T-helper 1 cell treated with Interleukin-12 subunit alpha and Interleukin-12 subunit beta and Interleukin-4 antibody, amounts not matched to agents 30 μg/mL and 1 μg/mL, for 36 hours (primary cell): ENCODE results near the gene RWDD2A.

Experiments
- H3K27ac Mint-ChIP-seq: one replicate; pipeline ENCODE4 v1.8.0; 2021; ENCODE audit warnings: mild to moderate bottlenecking, mixed read lengths
- H3K27me3 Mint-ChIP-seq: one replicate; pipeline ENCODE4 v1.8.0; 2021; ENCODE audit warnings: low read depth, mixed read lengths
- H3K36me3 Mint-ChIP-seq: one replicate; pipeline ENCODE4 v1.8.0; 2021; ENCODE audit warnings: low read depth, mixed read lengths
- H3K4me1 Mint-ChIP-seq: one replicate; pipeline ENCODE4 v1.8.0; 2021; ENCODE audit warnings: low read depth, mixed read lengths
- H3K4me3 Mint-ChIP-seq: one replicate; pipeline ENCODE4 v1.8.0; 2021; ENCODE audit warnings: mild to moderate bottlenecking, moderate library complexity, mixed read lengths
- H3K9me3 Mint-ChIP-seq: one replicate; pipeline ENCODE4 v1.8.0; 2021; ENCODE audit warnings: mixed read lengths

RWDD2A gene

GRCh38 chr6:83221276-83221675 lies 28.1 kb downstream of the RWDD2A start:
- Mint-ChIP-seq H3K27ac (no peak overlapping the region), H3K9me3 (no peaks in the 10 kb centered on the region), H3K36me3 (no peaks in the 10 kb centered on the region), H3K4me1 (no peaks in the 10 kb centered on the region), H3K27me3 (peaks cover 8% of the 10 kb centered on the region), H3K4me3 (no peak overlapping the region)

DNA sequence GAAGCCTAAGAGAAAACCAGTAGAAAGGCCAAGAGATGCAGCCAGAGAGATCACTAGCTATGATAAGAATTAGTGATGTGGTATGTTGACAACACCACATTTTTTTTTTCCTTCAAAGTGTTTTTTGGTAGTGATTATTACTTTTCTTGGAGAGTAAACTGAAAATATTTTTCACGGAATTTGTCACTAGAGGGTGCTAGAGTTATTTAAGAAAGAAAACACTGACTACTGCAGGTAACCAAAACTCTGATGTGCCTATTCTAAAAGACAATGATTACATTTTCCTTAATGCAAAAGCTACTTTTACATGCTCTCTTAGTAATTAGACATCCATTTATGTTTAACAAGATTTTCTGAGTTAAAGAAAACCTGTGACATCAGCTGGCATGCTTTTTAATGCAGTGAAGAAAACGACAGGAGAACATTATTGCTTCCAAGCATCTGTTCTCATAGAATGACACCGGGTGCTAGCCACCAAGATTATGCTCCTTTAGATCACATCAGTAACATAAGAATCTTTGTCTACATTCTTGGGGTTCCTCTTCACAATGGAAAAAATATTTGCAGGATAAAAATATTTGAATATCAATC lies 28.8 kb downstream of the RWDD2A start:
- H3K36me3 Mint-ChIP-seq, result no peaks in the 10 kb centered on the region
- no peak overlapping the region for H3K4me3 Mint-ChIP-seq
- no peaks in the 10 kb centered on the region for H3K4me1 Mint-ChIP-seq
- no peaks in the 10 kb centered on the region for H3K9me3 Mint-ChIP-seq
- no peak overlapping the region for H3K27ac Mint-ChIP-seq
- peaks cover 8% of the 10 kb centered on the region for H3K27me3 Mint-ChIP-seq

- Mint-ChIP-seq H3K27ac (no peak overlapping the region), H3K9me3 (no peaks in the 10 kb centered on the region), H3K4me3 (no peak overlapping the region), H3K36me3 (no peaks in the 10 kb centered on the region), H3K4me1 (no peaks in the 10 kb centered on the region), H3K27me3 (no peaks in the 10 kb centered on the region)
These were observed 33.4 kb downstream of the RWDD2A start for GRCh38 chr6:83226517-83226916.

DNA sequence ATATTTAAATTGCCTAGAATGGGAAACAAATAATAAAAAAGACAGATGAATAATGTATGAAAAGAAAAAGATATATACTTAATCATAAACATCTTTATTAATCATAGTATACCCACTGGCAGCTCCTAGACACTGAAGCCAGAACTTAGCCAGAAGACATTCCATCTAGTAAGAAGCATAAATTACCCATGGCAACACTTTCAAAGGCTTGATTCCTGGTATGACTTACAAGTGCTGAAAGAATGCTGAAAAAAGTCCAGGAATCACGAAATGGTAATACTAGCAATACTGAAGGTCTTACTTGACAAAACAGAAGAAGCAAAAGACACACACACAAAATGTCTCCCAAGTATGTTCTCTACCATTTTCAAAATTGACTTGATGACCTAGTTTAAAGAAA lies 38.0 kb downstream of the RWDD2A start:
- Mint-ChIP-seq H3K36me3 (no peaks in the 10 kb centered on the region), H3K9me3 (no peaks in the 10 kb centered on the region), H3K27me3 (peaks cover 5% of the 10 kb centered on the region), H3K27ac (no peak overlapping the region), H3K4me1 (no peaks in the 10 kb centered on the region), H3K4me3 (no peak overlapping the region)

GRCh38 chr6:83247471-83247870 lies 54.3 kb downstream of the RWDD2A start:
- Mint-ChIP-seq H3K27me3 (no peaks in the 10 kb centered on the region), H3K4me3 (no peak overlapping the region), H3K9me3 (no peaks in the 10 kb centered on the region), H3K4me1 (no peaks in the 10 kb centered on the region), H3K27ac (no peak overlapping the region), H3K36me3 (no peaks in the 10 kb centered on the region)
